Caco-2 (cell line): ENCODE measurements around the gene WNT7A. TPM values are rescaled to one million over a fixed set of nuclear protein-coding genes. Genes with fewer than 3 reads are reported as not detected.
A peak's percentile ranks its signal among the peaks of the same experiment; 100 is the strongest.

Source experiments
- BruUV-seq: library from RNA; stranded (reverse); fragments of 400-500 nt; replicated peaks from 2 replicates; lab custom pipeline; 2021; lab: Mats Ljungman, UMichigan
- CTCF ChIA-PET: fragments of 300-600 bp; sonication (Branson Sonifier 250); formaldehyde crosslinking; loops from one replicate; lab custom pipeline; 2022; ENCODE audit warnings: antibody characterized with exemption; lab: Charles Lee
- POLR2A ChIA-PET: fragments of 300-600 bp; sonication (Branson Sonifier 250); formaldehyde crosslinking; loops from one replicate; lab custom pipeline; 2022; ENCODE audit warnings: antibody characterized with exemption; lab: Charles Lee
- DNase-seq, 2 experiments: peaks; one replicate each; pipeline versions ENCODE4 v3.0.0 to v3.0.0-alpha.2; 2020 to 2022
- H3K27me3 ChIP-seq: replicated peaks from 2 replicates; pipeline ENCODE4 v1.6.0; 2011; ENCODE audit warnings: low read length; ENCODE audit not compliant: control insufficient read depth, insufficient read depth
- H3K36me3 ChIP-seq: 2 replicates; pipeline ENCODE4 v1.5.1; 2011; ENCODE audit warnings: low read length; ENCODE audit not compliant: control insufficient read depth, insufficient read depth
- H3K4me1 ChIP-seq: fragments of 250-450 bp; sonication (Bioruptor Pico); 2 replicates; pipeline ENCODE4 v1.5.1; 2020; ENCODE audit warnings: mild to moderate bottlenecking
- H3K4me3 ChIP-seq: 2 replicates; pipeline ENCODE4 v1.5.1; 2011; ENCODE audit warnings: low read depth, mild to moderate bottlenecking, control low read depth, low read length
- H3K9me3 ChIP-seq: fragments of 250-450 bp; sonication (Bioruptor Pico); 2 replicates; pipeline ENCODE4 v1.5.1; 2020; ENCODE audit warnings: mild to moderate bottlenecking, moderate library complexity
- H3K27ac Mint-ChIP-seq: one replicate; pipeline ENCODE4 v1.8.0; 2022; ENCODE audit warnings: mixed read lengths; ENCODE audit not compliant: unreplicated experiment
- H3K27me3 Mint-ChIP-seq: one replicate; pipeline ENCODE4 v1.8.0; 2022; ENCODE audit warnings: mixed read lengths; ENCODE audit not compliant: insufficient read depth, unreplicated experiment
- H3K36me3 Mint-ChIP-seq: one replicate; pipeline ENCODE4 v1.8.0; 2022; ENCODE audit warnings: mild to moderate bottlenecking, mixed read lengths; ENCODE audit not compliant: insufficient read depth, unreplicated experiment
- H3K4me1 Mint-ChIP-seq: one replicate; pipeline ENCODE4 v1.8.0; 2022; ENCODE audit warnings: low read depth, mixed read lengths; ENCODE audit not compliant: unreplicated experiment
- H3K4me3 Mint-ChIP-seq: one replicate; pipeline ENCODE4 v1.8.0; 2022; ENCODE audit warnings: mild to moderate bottlenecking, moderate library complexity, mixed read lengths; ENCODE audit not compliant: unreplicated experiment
- H3K9me3 Mint-ChIP-seq: one replicate; pipeline ENCODE4 v1.8.0; 2022; ENCODE audit warnings: mixed read lengths; ENCODE audit not compliant: unreplicated experiment
- CTCF ChIP-seq, 2 experiments: fragments of 200-600 bp in 1 of 2; IDR thresholded peaks; 1 replicate in 1 of 2; 2 replicates in 1 of 2; pipeline versions ENCODE4 v1.5.1 to v1.8.0; 2011 to 2022; ENCODE audit warnings: antibody characterized with exemption in 1 of 2, control low read depth in 1 of 2, inconsistent platforms in 1 of 2, low read depth in 1 of 2, low read length in 1 of 2, mild to moderate bottlenecking in 1 of 2, moderate library complexity in 1 of 2; ENCODE audit not compliant: insufficient read depth in 1 of 2, severe bottlenecking in 1 of 2, unreplicated experiment in 1 of 2
- intact Hi-C: fragments of 100-400 bp; cut with micrococcal nuclease; formaldehyde crosslinking; loops from one replicate; pipeline ENCODE4 v1.10.0; 2022; ENCODE audit not compliant: unreplicated experiment
- total RNA-seq: library from RNA; stranded (reverse); gene quantifications from 2 replicates; pipeline ENCODE4 v1.2.3, GENCODE V29; 2022

WNT7A gene
- total RNA-seq, 1 experiment from 2014 or later, result 1.1 TPM

GRCh38 chr3:13770170-13771169 lies 109.4 kb downstream of the WNT7A start:
- Mint-ChIP-seq H3K9me3 (no peaks in the 10 kb centered on the region), H3K27me3 (no peaks in the 10 kb centered on the region), H3K4me3 (no peak overlapping the region), H3K36me3 (no peaks in the 10 kb centered on the region), H3K27ac (peak overlapping the region; percentile 85), H3K4me1 (peaks cover 10% of the 10 kb centered on the region)
- H3K27me3 ChIP-seq, result no peaks in the 10 kb centered on the region
- ChIA-PET CTCF (no interaction called here), POLR2A (no interaction called here)
- no peak for TF ChIP-seq CTCF (IDR thresholded peaks at IDR 0.05; ENCODE audit: insufficient read depth in 1 of 2, low read depth in 1 of 2, low read length in 1 of 2, severe bottlenecking in 1 of 2, unreplicated experiment in 1 of 2)
- no peaks in the 10 kb centered on the region for H3K36me3 ChIP-seq
- H3K9me3 ChIP-seq, result no peaks in the 10 kb centered on the region
- BruUV-seq, result no TSS peak
- no peak overlapping the region for H3K4me3 ChIP-seq
- peaks cover 22% of the 10 kb centered on the region for H3K4me1 ChIP-seq
- intact Hi-C loops, result no loop called here
- peak; percentile 81 to 92 for DNase-seq

- no peak overlapping the region for H3K4me3 ChIP-seq
- H3K4me1 Mint-ChIP-seq, result peaks cover 10% of the 10 kb centered on the region
- no peaks in the 10 kb centered on the region for H3K9me3 Mint-ChIP-seq
- no peaks in the 10 kb centered on the region for H3K36me3 ChIP-seq
- BruUV-seq, result no TSS peak
- POLR2A ChIA-PET, result no interaction called here
- no peak overlapping the region for H3K4me3 Mint-ChIP-seq
- peak overlapping the region; percentile 29 for H3K27ac Mint-ChIP-seq
- H3K27me3 Mint-ChIP-seq, result no peaks in the 10 kb centered on the region
- H3K27me3 ChIP-seq, result no peaks in the 10 kb centered on the region
- DNase-seq, result no peak
- H3K36me3 Mint-ChIP-seq, result no peaks in the 10 kb centered on the region
- no peak for TF ChIP-seq CTCF (IDR thresholded peaks at IDR 0.05; ENCODE audit: insufficient read depth in 1 of 2, low read depth in 1 of 2, low read length in 1 of 2, severe bottlenecking in 1 of 2, unreplicated experiment in 1 of 2)
- no peaks in the 10 kb centered on the region for H3K9me3 ChIP-seq
- intact Hi-C loops, result no loop called here
- CTCF ChIA-PET, result no interaction called here
- H3K4me1 ChIP-seq, result peaks cover 22% of the 10 kb centered on the region
These were observed 110.4 kb downstream of the WNT7A start for GRCh38 chr3:13769422-13769821.

GRCh38 chr3:13768453-13768852 lies 111.4 kb downstream of the WNT7A start:
- CTCF ChIA-PET, result interaction anchor here (0.8 kb wide), 1 partner anchor 38 kb away, joined by 3 read pairs; no protein-coding TSS in a partner anchor
- no peak for DNase-seq
- H3K9me3 ChIP-seq, result no peaks in the 10 kb centered on the region
- H3K4me1 ChIP-seq, result peaks cover 22% of the 10 kb centered on the region
- H3K9me3 Mint-ChIP-seq, result no peaks in the 10 kb centered on the region
- intact Hi-C loops, result no loop called here
- no peak overlapping the region for H3K4me3 ChIP-seq
- peaks cover 10% of the 10 kb centered on the region for H3K4me1 Mint-ChIP-seq
- no peak overlapping the region for H3K4me3 Mint-ChIP-seq
- no TSS peak for BruUV-seq
- no peaks in the 10 kb centered on the region for H3K36me3 Mint-ChIP-seq
- POLR2A ChIA-PET, result no interaction called here
- no peaks in the 10 kb centered on the region for H3K27me3 Mint-ChIP-seq
- no peaks in the 10 kb centered on the region for H3K36me3 ChIP-seq
- TF ChIP-seq CTCF (IDR thresholded peaks at IDR 0.05; ENCODE audit: insufficient read depth in 1 of 2, low read depth in 1 of 2, low read length in 1 of 2, severe bottlenecking in 1 of 2, unreplicated experiment in 1 of 2), result no peak
- H3K27me3 ChIP-seq, result no peaks in the 10 kb centered on the region
- H3K27ac Mint-ChIP-seq, result no peak overlapping the region
